ENCODE measurements around the gene MEIS3. TPM values are rescaled to one million over a fixed set of nuclear protein-coding genes. Genes with fewer than 3 reads are reported as not detected.
A peak's percentile ranks its signal among the peaks of the same experiment; 100 is the strongest.

MEIS3 gene
- total and polyA plus RNA-seq, 9 of the 15 experiments (the other 6 are each of a cell fraction or from before 2014, with no cell fraction given) = 0.06 to 0.80 (median 0.25) TPM; not detected in 1

GRCh38 chr19:47404334-47405196 lies 14.8 kb downstream of the MEIS3 start:
- no peak overlapping the region for H2AFZ ChIP-seq (ENCODE audit: low read depth, low read length)
- BruUV-seq (replicated peaks) = no TSS peak
- H3K79me2 ChIP-seq (ENCODE audit: control insufficient read depth, insufficient read depth, low read length) = no peaks in the 10 kb centered on the region
- in situ Hi-C loops (cut with MboI) = no loop called here
- H3K9ac ChIP-seq (ENCODE audit: insufficient read depth in 1 of 2, low read depth in 2 of 2, low read length in 2 of 2) = no peak overlapping the region
- no peak overlapping the region for H3K4me3 ChIP-seq
- POLR2A ChIA-PET = no interaction called here
- peaks cover 21 to 68% of the 10 kb centered on the region in 2 experiments; a peak in 4 of 5 replicates for H3K27me3 ChIP-seq (ENCODE audit: control insufficient read depth in 2 of 2, insufficient read depth in 2 of 2, low read length in 2 of 2)
- no peak for FAIRE-seq
- WGBS (ENCODE audit: insufficient coverage, low coverage, missing lambda C conversion rate) = 2% methylated on average over 7 of the region's 9 CpGs
- CTCF ChIA-PET (ENCODE audit: low intra/inter-chr PET ratio) = no interaction called here
- no peak for ATAC-seq
- no peak overlapping the region for H3K4me2 ChIP-seq (ENCODE audit: insufficient read depth, low read length)
- intact Hi-C loops (cut with micrococcal nuclease) = no loop called here
- no peaks in the 10 kb centered on the region for H3K9me3 ChIP-seq (replicated peaks; ENCODE audit: control insufficient read depth, insufficient read depth, low read depth, low read length)
- no peak for DNase-seq (ENCODE audit: extremely low read depth in 1 of 4, low spot score in 3 of 4)
- H3K27ac ChIP-seq (ENCODE audit: extremely low read depth, low read depth, low read length) = no peak overlapping the region
- H4K20me1 ChIP-seq (replicated peaks; ENCODE audit: control insufficient read depth, insufficient read depth, low read length) = peaks cover 7% of the 10 kb centered on the region
- H3K36me3 ChIP-seq (ENCODE audit: control insufficient read depth, insufficient read depth, low read length) = no peaks in the 10 kb centered on the region
- TF ChIP-seq BHLHE40 (IDR thresholded peaks at IDR 0.05; ENCODE audit: low read length) (0 out of 2 replicates have a peak, but pooled peaks have one; percentile 8), ZNF253 (CRISPR knock-in tag; conservative IDR thresholded peaks at IDR 0.05) (no peak), ZFP36 (IDR thresholded peaks at IDR 0.05; ENCODE audit: low read depth, low read length, partially characterized antibody) (peak; percentile 80), ZNF57 (CRISPR knock-in tag; IDR thresholded peaks at IDR 0.05) (no peak)
- TF ChIP-seq, protein P1, sequence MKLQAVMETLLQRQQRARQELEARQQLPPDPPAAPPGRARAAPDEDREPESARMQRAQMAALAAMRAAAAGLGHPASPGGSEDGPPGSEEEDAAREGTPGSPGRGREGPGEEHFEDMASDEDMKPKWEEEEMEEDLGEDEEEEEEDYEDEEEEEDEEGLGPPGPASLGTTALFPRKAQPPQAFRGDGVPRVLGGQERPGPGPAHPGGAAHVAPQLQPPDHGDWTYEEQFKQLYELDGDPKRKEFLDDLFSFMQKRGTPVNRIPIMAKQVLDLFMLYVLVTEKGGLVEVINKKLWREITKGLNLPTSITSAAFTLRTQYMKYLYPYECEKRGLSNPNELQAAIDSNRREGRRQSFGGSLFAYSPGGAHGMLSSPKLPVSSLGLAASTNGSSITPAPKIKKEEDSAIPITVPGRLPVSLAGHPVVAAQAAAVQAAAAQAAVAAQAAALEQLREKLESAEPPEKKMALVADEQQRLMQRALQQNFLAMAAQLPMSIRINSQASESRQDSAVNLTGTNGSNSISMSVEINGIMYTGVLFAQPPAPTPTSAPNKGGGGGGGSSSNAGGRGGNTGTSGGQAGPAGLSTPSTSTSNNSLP (IDR thresholded peaks at IDR 0.05; ENCODE audit: borderline replicate concordance, low read depth, low read length) = no peak
- H3K9me1 ChIP-seq (ENCODE audit: control insufficient read depth, insufficient read depth, low read length) = peaks cover 4% of the 10 kb centered on the region
- H3K4me1 ChIP-seq (replicated peaks in 1 of 2; ENCODE audit: control insufficient read depth in 2 of 2, insufficient read depth in 2 of 2, low read length in 2 of 2) = peaks cover 0 to 10% of the 10 kb centered on the region in 2 experiments; a peak in 2 of 5 replicates
